ENCODE results near the gene FXYD5. TPM values are rescaled to one million over a fixed set of nuclear protein-coding genes. Genes with fewer than 3 reads are reported as not detected.

FXYD5 gene
- total RNA-seq, 1 donor from 2014 or later, result 135 TPM

DNA sequence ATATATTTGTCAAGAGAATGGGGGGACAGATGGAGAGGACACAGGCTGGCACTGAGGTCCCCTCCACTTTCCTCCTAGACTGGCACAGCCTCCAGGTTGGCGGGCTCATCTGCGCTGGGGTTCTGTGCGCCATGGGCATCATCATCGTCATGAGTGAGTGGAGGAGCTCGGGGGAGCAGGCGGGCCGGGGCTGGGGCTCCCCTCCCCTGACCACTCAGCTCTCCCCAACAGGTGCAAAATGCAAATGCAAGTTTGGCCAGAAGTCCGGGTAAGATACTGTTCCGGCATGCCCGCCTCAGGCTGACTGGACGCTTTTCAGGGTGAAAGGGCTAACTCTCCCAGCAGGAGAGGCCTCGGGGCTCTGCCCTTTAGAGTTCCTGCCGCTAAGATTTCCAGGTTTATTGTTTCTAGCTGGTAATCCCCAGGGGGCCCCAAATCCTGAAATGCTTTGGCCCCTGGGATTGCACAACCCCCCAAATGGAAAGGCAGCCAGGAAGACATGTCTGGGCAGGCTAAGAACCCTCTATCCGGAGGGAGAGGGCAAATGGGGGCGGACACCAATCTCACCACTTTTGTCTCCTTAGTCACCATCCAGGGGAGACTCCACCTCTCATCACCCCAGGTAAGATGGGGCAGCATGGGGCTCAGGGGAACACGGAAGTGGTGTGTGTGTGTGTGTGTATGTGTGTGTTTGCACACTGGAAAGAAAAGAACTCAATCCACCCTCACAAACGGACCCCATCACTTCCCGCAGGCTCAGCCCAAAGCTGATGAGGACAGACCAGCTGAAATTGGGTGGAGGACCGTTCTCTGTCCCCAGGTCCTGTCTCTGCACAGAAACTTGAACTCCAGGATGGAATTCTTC lies 31.6 kb upstream of the FXYD5 start:
- TF ChIP-seq, protein P1, sequence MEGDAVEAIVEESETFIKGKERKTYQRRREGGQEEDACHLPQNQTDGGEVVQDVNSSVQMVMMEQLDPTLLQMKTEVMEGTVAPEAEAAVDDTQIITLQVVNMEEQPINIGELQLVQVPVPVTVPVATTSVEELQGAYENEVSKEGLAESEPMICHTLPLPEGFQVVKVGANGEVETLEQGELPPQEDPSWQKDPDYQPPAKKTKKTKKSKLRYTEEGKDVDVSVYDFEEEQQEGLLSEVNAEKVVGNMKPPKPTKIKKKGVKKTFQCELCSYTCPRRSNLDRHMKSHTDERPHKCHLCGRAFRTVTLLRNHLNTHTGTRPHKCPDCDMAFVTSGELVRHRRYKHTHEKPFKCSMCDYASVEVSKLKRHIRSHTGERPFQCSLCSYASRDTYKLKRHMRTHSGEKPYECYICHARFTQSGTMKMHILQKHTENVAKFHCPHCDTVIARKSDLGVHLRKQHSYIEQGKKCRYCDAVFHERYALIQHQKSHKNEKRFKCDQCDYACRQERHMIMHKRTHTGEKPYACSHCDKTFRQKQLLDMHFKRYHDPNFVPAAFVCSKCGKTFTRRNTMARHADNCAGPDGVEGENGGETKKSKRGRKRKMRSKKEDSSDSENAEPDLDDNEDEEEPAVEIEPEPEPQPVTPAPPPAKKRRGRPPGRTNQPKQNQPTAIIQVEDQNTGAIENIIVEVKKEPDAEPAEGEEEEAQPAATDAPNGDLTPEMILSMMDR (IDR thresholded peaks at IDR 0.05; ENCODE audit: insufficient read depth, low read length, poor library complexity, severe bottlenecking), result no peak
- no peak overlapping the region for H3K4me3 ChIP-seq (ENCODE audit: low read depth, low read length)
- no peak for DNase-seq (ENCODE audit: low read depth)

DNA sequence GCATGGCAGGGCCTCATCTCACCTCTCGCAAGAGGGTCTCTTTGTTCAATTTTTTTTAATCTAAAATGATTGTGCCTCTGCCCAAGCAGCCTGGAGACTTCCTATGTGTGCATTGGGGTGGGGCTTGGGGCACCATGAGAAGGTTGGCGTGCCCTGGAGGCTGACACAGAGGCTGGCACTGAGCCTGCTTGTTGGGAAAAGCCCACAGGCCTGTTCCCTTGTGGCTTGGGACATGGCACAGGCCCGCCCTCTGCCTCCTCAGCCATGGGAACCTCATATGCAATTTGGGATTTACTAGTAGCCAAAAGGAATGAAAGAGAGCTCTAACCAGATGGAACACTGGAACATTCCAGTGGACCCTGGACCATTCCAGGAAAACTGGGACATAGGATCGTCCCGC lies 31.0 kb upstream of the FXYD5 start:
- TF ChIP-seq, protein P1 (IDR thresholded peaks at IDR 0.05; ENCODE audit: insufficient read depth, low read length, poor library complexity, severe bottlenecking), result no peak
- Histone ChIP-seq H3K4me3 (ENCODE audit: low read depth, low read length) (no peak overlapping the region), H3K36me3 (ENCODE audit: control insufficient read depth, insufficient read depth, low read length) (no peaks in the 10 kb centered on the region), H3K27me3 (ENCODE audit: control insufficient read depth, insufficient read depth, low read length) (peaks cover 5% of the 10 kb centered on the region)
- DNase-seq (ENCODE audit: low read depth), result no peak

More for the DNA sequence above, 31.6 kb upstream of the FXYD5 start:
- Histone ChIP-seq H3K36me3 (ENCODE audit: control insufficient read depth, insufficient read depth, low read length) (no peaks in the 10 kb centered on the region), H3K27me3 (ENCODE audit: control insufficient read depth, insufficient read depth, low read length) (no peaks in the 10 kb centered on the region)

DNA sequence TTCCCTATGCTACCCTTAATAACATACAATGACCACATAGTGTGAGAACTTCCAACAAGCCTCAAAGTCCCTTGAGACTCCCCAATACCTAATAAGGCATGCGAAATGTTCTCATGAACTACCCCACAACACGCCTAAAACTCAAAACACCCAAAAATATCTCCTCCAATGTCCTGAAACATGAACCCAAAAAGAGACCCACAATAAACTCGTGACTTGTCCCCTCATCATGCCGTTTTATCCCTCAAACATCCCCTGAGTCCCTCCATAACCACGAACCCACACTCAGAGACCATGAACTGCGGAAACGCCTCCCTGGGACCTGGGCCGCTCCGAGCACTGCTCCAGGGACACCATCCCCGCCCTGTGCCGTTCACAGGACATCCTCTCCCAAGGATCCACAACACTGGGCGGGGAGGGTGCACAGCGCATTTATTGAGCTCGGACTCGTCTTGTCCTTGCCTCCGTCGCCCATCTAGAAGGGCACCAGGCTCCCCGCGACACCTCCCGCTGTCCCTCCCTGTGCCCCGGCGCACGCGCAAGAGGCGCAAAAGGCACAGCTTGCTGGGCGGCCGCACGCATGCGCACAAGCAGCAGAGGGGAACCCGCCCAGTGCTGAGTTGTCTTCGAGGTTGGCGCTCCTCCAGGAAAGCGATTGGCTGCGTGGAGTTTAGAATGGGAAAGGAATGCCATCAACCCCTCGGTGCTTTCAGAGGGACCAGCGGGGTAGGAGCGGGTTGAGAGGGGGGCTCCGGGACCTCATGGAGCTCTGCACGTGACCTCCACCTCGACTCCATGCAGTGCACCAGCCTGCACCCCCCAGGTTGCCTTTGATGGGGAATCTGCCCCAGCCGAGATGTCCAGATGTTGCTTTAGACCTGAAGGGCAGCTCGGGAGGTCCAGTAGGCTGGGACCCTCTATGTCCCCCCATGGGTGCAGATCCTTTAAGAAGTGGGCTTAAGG lies 30.2 kb upstream of the FXYD5 start:
- peak overlapping the region; percentile 44 for H3K4me3 ChIP-seq (ENCODE audit: low read depth, low read length)

DNA sequence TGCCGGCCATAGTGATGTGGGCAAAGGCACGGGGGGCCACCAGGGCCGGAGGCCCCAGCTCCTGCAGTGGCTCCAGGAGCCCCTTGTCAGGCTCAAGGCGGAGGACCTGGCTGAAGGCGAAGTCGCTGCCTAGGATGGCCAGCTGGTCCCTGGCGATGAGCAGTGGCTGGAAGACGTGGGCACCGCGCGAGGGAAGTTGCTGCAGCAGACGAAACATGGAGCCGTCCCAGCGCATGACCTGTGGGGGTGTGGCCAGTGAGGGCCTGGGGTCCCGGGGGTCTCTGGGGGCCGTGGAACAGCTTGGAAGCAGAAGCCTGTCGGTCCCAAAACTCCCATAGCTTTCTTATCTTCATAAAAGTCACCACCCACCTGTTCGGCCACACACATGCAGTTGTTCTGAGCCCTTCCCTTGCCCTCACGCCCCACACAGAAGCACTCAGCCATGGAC lies 29.2 kb upstream of the FXYD5 start:
- TF ChIP-seq, protein P1 (IDR thresholded peaks at IDR 0.05; ENCODE audit: insufficient read depth, low read length, poor library complexity, severe bottlenecking), result no peak
- H3K36me3 ChIP-seq (ENCODE audit: control insufficient read depth, insufficient read depth, low read length), result no peaks in the 10 kb centered on the region
- DNase-seq (ENCODE audit: low read depth), result no peak

More for the DNA sequence above, 30.2 kb upstream of the FXYD5 start:
- TF ChIP-seq, protein P1 (IDR thresholded peaks at IDR 0.05; ENCODE audit: insufficient read depth, low read length, poor library complexity, severe bottlenecking), result no peak
- H3K27me3 ChIP-seq (ENCODE audit: control insufficient read depth, insufficient read depth, low read length), result peaks cover 5% of the 10 kb centered on the region
- H3K36me3 ChIP-seq (ENCODE audit: control insufficient read depth, insufficient read depth, low read length), result no peaks in the 10 kb centered on the region
- peak; percentile 61 for DNase-seq (ENCODE audit: low read depth)

DNA sequence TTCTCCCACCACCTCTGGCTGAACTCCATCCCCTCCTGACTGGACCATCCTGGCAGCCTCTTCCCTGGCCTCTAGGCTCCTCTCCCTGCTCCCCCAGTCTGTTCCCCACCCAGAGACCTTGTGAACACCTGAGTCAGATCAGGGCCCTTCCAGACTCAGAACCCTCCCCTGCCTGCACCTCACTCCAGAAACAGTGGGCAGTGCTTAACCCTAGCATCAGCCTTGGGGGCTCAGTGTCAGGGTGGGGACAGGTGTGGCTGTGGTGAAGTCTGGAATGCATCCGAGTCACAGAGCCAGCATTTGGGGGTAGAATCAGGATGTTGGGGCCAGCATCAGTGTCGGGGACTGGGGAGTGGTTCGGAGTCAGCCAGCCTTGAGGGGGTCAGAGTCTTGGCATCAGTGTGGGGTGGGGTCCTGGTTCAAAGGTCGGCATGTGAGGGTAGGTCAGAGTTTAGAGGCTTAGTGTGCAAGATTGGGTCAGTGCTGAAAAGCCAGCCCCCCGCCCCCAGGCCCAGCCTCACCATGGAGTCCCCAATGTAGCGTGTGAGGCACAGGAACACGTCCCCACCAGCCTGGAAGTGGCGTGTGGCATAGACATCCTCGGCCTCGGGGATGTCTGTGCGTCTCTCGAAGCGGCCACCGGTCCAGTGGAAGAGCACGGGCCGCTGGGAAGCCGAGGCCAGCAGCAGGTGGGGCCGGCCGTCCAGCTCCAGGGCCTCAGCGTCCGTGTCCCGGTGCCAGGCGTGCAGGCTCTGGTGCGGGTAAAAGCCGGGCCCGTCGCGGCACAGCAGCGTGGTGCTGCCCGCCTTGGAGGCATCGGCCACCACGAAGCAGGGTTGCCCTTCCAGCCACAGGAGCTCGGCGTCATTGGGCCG lies 28.5 kb upstream of the FXYD5 start:
- Histone ChIP-seq H3K4me3 (ENCODE audit: low read depth, low read length) (no peak overlapping the region), H3K36me3 (ENCODE audit: control insufficient read depth, insufficient read depth, low read length) (no peaks in the 10 kb centered on the region), H3K27me3 (ENCODE audit: control insufficient read depth, insufficient read depth, low read length) (peaks cover 5% of the 10 kb centered on the region)
- no peak for DNase-seq (ENCODE audit: low read depth)
- TF ChIP-seq, protein P1 (IDR thresholded peaks at IDR 0.05; ENCODE audit: insufficient read depth, low read length, poor library complexity, severe bottlenecking), result no peak

More for the DNA sequence above, 29.2 kb upstream of the FXYD5 start:
- peaks cover 5% of the 10 kb centered on the region for H3K27me3 ChIP-seq (ENCODE audit: control insufficient read depth, insufficient read depth, low read length)
- H3K4me3 ChIP-seq (ENCODE audit: low read depth, low read length), result no peak overlapping the region
